HG03025 (cell line): ENCODE data around the gene CDH8.
"Not testable (repeated sequence)": the region's sequence is repeated elsewhere in the genome, so short reads cannot be mapped to it uniquely, and the experiment has no call there.

Experiments used
- ATAC-seq: cut with Tn5 transposase; IDR thresholded peaks from one replicate; pipeline ENCODE4 v1.9.1; 2021; ENCODE audit warnings: mild to moderate bottlenecking, moderate library complexity; ENCODE audit not compliant: unreplicated experiment, low FRiP score

The CDH8 gene

DNA sequence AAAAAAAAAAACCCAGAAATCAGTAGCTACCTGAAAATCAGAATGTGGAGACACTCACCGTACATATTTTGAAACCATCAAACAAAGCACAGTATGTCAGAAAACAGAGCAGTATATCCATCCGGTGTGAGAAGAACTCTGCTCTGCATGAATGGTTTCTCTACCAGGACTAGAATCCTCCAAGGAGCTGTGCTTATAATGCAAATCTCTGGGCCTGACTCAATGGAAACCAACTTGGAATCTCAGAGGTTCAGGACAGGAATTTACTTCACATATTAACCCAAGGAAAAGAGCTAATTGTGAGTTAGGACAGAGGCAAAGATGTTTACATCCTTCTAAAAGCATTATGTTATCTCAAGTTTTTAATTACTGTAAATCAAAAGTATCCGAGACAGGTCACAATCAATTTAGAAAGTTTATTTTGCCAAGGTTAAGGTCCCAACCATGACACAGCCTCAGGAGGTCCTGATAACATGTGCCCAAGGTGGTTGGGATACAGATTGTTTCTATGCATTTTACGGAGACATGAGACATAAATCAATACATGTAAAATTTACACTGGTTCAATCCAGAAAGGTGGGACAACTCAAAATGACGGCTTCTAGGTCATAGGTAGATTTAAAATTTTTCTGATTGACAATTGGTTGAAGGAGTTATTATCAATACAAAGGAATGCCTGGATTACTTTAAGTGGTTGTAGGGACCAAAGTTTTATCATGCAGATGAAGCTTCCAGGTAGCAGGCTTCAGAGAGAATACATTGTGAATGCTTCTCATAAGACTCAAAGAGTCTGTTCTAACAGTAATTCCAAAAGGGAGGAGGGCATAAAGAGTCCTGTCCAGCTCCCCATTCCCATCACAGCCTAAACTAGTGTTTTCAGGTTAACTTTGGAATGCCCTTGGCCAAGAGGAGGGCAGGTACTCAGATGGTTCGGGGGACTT, 164.1 kb downstream of the CDH8 start:
- no peak for ATAC-seq

DNA sequence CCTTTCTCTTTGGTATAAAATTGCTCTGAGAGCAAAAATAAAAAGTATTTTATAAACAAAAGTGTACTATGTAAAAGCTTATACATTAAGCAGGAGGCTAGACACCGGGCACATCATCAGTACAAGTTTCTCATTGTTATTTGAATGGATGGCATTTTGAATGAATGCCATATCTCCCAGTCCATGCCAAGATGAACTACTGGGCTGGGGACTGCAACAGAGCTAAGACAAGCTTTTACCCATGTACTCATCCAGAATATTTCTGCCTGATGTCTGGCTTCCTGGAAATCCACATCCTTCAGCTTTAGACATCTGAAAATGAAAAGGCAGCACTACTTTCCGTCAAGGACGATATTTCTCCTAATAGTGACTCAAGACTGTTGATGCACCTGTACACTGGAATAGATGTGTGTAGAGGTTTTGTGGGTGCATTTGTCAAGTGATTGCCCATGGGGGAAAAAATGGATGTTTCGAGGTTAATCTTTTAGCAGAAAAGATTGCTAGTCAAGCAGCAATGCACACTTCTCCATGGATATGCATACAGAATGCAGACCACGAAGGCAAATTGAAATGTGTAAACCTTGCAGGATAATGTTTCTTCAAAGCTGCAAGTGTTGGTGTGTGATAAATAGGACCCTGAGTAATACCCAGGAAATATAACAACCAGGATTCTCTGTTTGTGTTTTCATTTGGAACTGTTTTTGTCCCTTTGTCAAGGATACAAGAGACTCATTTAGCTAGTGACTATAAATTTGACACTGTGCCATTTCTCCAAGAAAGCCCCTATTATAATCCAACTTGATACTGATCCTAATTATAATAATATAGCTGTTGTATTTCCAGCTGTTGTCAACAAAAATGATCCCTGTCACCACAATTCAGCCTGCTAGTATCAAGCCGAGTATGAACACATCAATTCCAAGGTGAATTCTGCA, 173.8 kb downstream of the CDH8 start:
- no peak for ATAC-seq

GRCh38 chr16:61858988-61859387, 177.2 kb downstream of the CDH8 start:
- ATAC-seq, result no peak

DNA sequence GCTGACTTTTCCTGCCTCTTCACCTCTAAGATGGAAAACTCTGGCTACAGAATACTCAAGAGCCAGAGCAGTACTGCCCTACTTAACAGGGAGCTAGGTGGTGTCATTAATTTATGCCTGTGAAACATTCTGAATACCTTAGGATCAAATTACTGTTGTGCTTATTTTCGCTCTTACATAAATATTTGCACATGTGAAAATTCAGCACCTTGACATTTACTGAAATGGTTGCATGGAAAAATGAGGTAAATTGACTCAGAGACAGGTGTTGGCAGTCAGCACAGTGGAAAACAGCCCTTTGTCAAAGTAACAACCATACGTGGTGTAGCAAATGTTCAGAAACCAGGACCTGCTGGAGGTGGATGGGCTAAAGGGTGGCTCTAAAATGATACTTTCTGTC, 193.6 kb downstream of the CDH8 start:
- no peak for ATAC-seq

DNA sequence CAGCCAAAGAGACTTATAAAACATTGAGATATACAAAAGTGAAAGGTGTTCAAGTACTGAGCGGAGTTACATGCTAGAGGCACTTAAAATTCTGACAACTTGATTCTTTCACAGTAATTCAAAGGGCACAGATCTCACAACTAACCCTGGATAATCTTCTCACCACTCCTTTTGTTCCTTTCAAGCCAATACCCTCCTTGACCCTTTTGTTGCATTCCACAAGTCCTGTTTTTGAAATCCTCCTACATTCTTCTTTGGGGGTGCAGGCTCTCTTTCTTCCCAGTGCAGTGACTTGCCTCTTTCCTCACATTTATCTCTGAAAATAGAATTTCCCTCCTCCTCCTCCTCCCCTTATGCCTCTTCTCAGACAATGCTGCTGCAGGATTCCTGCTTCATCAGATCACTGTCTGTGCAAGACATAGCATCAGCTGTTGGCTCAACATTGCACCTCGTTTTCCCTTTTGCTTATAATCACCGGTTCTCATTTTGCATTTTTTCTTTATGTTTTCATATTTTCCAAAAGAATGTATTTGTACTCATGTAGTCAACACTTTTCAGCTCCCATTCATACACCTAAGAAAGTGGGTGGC, 199.3 kb downstream of the CDH8 start:
- no peak for ATAC-seq

DNA sequence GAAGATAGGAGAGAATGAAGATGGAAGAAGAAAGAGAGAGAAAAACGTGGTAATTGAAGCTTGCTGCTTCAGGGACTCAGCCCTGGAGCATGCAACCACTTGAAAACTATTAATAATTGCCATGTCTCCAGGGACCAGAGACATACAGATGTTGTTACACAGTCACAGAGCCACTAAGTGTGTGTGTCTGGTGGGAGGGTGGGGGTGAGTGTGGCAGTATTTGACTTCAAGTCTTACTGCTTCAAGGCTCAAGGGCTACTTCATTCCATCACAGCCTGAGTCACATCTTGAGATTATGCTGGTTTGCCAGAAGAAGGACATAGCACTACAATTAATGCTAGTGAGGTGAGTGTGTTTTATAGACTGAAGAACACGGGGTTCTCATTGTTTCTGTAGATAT, 202.2 kb downstream of the CDH8 start:
- ATAC-seq, result no peak

DNA sequence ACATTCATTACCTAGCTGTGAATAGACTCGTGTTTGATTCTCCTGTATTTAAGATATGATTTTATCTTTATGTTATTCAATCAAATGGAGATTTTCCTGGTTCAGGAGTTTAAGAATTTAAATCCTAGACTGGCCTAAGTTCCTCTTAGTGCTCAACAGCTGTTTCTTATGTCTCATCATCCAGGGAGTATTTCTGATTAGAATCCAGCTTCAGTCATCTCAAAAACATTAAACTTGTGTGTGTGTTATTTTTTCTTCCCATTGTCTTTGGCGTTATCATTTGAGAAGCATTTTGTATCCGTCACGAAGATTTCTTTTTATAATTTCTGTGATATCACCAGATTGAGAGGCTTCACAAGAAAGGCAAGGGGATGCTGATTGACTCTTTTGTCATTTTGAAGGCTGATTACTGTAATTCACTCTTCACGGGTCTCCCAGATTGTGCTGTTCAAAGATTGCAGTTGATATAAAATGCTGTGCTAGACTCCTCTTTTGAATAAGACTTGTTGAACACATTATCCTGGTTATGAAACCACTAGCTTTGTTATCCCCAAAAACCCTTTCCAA, 204.8 kb downstream of the CDH8 start:
- ATAC-seq, result no peak

- no peak for ATAC-seq
Observed at GRCh38 chr16:61829631-61830030, 206.6 kb downstream of the CDH8 start.

DNA sequence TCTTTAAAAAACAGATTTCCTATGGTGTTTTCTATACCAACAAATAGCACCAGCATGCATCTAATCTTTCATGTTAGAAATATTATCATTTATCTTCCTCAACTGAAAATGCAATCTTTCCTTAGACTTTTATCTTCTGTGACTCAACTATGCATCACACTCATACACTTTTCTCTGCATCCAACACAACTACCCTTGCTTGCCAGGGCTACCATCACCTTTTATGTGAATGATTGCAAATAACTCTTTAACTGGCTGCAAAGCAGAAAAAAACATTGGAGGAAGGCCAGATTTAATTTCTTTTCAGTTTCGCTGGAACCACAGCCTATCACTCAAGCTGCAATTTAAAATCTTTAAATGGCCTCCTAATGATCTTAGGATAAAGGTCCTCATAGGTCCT, 212.9 kb downstream of the CDH8 start:
- no peak for ATAC-seq

GRCh38 chr16:61820820-61821219, 215.4 kb downstream of the CDH8 start:
- ATAC-seq, result no peak

GRCh38 chr16:61820398-61820797, 215.8 kb downstream of the CDH8 start:
- no peak for ATAC-seq

DNA sequence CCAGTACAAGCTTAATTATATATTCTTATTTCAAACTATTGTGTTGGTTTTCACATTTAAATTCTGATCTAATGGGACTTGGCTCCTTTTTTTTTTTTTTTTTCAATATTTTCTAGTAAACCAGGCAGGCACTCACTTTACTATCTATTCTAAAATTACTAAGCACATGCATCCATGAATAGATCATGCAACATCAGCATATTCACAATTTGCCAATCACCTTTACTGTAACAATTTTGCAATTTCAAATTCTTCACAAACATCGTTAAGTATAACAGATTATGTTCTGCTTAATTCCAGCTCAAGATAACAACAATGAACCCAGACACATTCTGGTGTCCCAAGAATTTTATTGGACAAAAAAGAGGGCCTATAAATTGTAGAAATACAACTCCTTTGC, 217.4 kb downstream of the CDH8 start:
- no peak for ATAC-seq

- no peak for ATAC-seq
Observed at GRCh38 chr16:61817583-61818278, 218.5 kb downstream of the CDH8 start.

GRCh38 chr16:61814726-61815347, 221.4 kb downstream of the CDH8 start:
- no peak for ATAC-seq

DNA sequence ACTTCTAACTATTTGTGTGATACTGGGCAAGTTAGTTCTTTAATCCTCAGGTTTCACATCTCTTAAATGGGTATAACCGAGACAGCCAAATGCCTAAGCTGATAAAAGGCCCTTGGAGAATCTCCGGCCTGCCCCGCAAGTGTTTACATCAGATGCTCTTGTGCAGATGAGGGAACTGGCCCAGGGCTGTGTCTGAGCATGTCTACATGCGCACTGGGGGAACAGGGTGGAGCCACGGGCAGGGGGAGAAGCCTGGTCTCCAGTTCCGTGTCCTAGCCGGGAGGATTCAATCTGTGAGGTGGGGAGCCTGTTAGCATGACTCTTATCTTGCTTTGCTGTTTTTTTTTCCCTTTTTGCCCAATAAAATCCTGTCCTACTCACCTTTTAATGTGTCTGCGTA, 222.9 kb downstream of the CDH8 start:
- ATAC-seq, result no peak

GRCh38 chr16:61812251-61812650, 224.0 kb downstream of the CDH8 start:
- ATAC-seq, result no peak

DNA sequence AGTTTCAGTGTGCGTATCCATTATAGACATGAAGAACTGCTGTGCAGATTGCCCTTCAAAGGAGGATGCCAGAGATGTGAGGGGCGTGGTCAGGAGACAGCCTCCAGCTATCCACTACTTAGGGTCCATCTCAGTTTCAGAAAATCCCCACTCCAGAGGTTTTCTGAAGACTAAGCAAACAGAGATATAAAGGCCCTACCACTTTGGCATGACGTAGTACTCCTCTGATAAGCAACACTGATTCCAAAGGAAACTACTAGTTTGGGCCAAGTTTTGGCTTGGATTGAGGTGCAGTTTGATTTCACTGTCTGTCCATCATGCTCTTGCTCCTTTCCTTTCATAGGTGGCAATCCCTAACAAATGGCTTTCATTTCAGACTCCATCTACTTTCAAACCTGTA, 228.7 kb downstream of the CDH8 start:
- ATAC-seq, result no peak

GRCh38 chr16:61801217-61801616, 235.0 kb downstream of the CDH8 start:
- not testable (repeated sequence) for ATAC-seq

- ATAC-seq, result no peak
Observed at GRCh38 chr16:61798741-61799140, 237.5 kb downstream of the CDH8 start.
